Measurements from ENCODE around the gene EIF4G1. TPM values are rescaled to one million over a fixed set of nuclear protein-coding genes. Genes with fewer than 3 reads are reported as not detected.

The EIF4G1 gene
- total RNA-seq, 1 donor from 2014 or later, result 192 TPM

DNA sequence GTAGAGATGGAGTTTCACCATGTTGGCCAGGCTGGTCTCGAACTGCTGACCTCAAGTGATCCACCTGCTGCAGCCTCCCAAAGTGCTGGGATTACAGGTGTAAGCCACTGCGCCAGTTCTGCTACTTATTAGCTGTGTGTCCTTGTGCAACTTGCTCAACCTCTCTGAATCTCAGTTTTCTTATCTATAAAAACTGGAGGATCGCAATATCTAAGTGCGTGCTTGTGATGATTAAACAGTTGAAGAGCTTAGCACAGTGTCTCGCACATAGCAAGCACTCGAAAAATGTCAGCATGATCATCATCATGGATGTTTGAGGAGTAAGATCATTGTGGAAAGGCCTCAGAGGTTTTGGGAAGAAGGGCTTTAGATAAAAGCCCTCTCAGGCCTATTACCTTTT, 36.2 kb downstream of the EIF4G1 start:
- Histone ChIP-seq H3K4me3 (no peak overlapping the region), H3K27me3 (no peaks in the 10 kb centered on the region), H3K9me3 (no peaks in the 10 kb centered on the region), H3K27ac (no peak overlapping the region), H3K4me1 (no peaks in the 10 kb centered on the region), H3K36me3 (peaks cover 0 to 4% of the 10 kb centered on the region in 2 donors)
- intact Hi-C loops (cut with DNase I), result no loop called here
- DNase-seq (ENCODE audit: low spot score in 2 of 2), result no peak
- TF ChIP-seq, protein P1, sequence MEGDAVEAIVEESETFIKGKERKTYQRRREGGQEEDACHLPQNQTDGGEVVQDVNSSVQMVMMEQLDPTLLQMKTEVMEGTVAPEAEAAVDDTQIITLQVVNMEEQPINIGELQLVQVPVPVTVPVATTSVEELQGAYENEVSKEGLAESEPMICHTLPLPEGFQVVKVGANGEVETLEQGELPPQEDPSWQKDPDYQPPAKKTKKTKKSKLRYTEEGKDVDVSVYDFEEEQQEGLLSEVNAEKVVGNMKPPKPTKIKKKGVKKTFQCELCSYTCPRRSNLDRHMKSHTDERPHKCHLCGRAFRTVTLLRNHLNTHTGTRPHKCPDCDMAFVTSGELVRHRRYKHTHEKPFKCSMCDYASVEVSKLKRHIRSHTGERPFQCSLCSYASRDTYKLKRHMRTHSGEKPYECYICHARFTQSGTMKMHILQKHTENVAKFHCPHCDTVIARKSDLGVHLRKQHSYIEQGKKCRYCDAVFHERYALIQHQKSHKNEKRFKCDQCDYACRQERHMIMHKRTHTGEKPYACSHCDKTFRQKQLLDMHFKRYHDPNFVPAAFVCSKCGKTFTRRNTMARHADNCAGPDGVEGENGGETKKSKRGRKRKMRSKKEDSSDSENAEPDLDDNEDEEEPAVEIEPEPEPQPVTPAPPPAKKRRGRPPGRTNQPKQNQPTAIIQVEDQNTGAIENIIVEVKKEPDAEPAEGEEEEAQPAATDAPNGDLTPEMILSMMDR (IDR thresholded peaks at IDR 0.05), result no peak

DNA sequence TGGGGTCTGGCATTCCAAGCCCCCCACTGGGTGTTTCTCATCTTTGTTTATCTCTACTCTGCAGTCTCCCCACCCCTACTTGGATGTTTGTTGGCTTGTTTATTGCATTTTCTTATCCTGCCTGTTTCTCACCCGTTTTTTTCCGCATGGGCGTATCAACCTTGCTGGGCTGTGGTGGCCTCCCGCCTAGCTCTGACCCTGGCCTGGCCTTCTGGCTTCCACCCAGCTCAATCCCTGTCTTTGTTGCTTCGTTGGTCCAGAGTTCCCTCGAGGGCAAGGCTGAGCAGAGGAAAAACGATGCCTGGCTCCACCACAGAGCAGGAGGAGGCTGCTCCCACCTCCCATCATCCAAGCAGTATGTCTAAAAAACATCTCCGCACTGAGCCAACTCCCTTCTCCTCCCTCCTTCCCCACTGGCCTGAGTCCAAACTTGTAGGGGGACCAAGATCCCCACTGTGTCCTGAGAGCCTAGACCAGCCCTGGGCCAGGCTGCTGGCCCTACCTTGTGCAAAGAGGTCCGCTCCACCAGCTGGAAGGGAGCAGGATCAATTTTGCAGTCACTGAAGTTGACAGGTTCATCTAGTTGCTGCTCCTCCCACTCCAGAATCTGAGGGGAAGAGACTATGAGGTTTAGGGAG, 37.2 kb downstream of the EIF4G1 start:
- no peaks in the 10 kb centered on the region for H3K27me3 ChIP-seq
- no peak for DNase-seq (ENCODE audit: low spot score in 2 of 2)
- no peaks in the 10 kb centered on the region for H3K9me3 ChIP-seq
- intact Hi-C loops (cut with DNase I), result no loop called here
- TF ChIP-seq, protein P1 (IDR thresholded peaks at IDR 0.05), result no peak
- H3K4me1 ChIP-seq, result no peaks in the 10 kb centered on the region
- peaks cover under 1 to 4% of the 10 kb centered on the region in 2 donors for H3K36me3 ChIP-seq
- H3K4me3 ChIP-seq, result no peak overlapping the region
- no peak overlapping the region for H3K27ac ChIP-seq

DNA sequence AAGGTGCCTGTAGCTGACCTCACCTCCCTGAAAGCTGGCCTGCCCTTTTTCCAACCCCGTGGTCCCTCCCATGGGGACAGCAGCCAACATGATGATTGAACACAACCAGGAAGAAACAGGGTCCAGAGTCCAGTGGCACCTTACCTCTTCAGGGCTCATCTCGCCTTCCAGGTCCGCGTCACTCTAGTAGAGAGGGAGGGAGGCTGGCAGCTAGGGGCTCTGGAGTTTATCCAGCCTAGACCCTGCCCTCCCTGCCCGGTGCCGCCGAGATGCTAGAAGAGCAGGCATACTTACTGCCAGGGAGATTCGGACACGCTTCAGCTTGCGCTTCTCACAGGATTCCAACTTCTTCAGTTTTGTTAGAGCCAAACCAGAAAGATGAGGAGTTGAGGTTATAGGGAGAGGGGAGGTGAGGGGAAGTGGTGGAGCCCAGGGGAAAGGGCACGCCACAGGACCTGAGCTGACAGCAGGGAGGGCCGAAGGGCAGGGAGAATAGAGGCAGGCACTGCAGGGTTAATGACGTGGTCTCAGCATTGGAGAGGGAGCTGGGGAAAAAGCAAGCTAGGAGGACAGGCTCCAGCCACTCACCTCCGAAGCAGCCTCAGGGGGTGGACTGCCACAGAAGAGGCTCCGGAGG, 37.9 kb downstream of the EIF4G1 start:
- intact Hi-C loops (cut with DNase I), result no loop called here
- Histone ChIP-seq H3K4me1 (no peaks in the 10 kb centered on the region), H3K4me3 (no peak overlapping the region), H3K27ac (no peak overlapping the region), H3K36me3 (peaks cover 4 to 6% of the 10 kb centered on the region in 2 donors), H3K9me3 (no peaks in the 10 kb centered on the region), H3K27me3 (no peaks in the 10 kb centered on the region)
- TF ChIP-seq, protein P1 (IDR thresholded peaks at IDR 0.05), result no peak
- no peak for DNase-seq (ENCODE audit: low spot score in 2 of 2)

DNA sequence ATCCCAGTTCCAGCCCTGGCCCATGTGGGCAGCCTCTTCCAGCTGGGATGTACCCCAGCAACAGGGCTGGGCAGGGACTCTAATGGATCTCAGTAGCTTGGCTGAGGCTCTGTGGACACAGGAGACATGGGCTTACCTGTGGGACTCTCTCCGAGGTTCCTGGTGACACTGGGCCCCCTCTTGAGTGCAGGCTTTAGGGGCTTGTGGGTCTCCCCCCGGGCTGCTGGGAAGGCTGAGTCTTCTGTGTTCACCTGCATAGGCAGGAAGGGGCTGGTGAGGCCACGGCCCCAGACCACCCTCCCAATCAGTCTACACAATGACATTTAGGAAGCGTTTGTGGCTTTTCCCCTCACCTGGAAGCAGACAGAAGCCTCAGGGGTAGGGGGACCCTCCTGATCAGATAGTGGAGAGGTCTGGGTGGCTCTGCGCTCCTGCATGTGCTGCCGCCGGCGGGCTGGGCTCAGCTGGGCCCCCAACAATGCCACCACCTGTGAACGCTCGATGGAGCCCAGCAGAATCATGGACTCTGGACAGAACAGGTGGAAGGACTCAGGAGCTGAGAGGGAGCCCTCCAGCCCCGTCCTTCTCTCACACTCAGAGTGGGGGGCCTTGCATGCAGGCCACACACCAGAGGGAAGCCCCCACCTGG, 38.6 kb downstream of the EIF4G1 start:
- Histone ChIP-seq H3K27me3 (no peaks in the 10 kb centered on the region), H3K4me3 (no peak overlapping the region), H3K36me3 (peaks cover 4 to 10% of the 10 kb centered on the region in 2 donors), H3K27ac (no peak overlapping the region), H3K9me3 (no peaks in the 10 kb centered on the region), H3K4me1 (no peaks in the 10 kb centered on the region)
- TF ChIP-seq, protein P1 (IDR thresholded peaks at IDR 0.05), result no peak
- intact Hi-C loops (cut with DNase I), result no loop called here
- no peak for DNase-seq (ENCODE audit: low spot score in 2 of 2)

DNA sequence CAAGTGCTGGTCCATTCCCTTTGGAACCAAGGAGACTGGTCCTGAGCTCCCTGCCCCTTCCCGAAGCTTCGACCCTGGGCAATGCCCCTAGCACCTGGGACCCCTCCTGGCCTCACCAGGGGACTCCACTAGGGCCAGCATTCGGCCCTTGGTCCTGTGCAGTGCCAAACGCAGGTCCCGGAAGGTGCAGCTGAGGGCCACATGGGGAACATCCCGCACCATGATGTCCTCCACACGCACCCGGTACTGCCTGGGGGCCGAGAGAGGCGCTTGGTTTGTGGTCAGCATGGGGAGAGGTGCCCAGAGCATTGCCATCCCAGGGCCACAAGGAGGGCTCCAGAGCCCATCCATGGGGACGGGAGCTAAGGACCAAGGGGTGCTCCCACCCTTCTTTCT, 39.1 kb downstream of the EIF4G1 start:
- Histone ChIP-seq H3K27ac (no peak overlapping the region), H3K4me1 (no peaks in the 10 kb centered on the region), H3K9me3 (no peaks in the 10 kb centered on the region), H3K27me3 (no peaks in the 10 kb centered on the region), H3K36me3 (peaks cover 4 to 10% of the 10 kb centered on the region in 2 donors), H3K4me3 (no peak overlapping the region)
- no peak for DNase-seq (ENCODE audit: low spot score in 2 of 2)
- intact Hi-C loops (cut with DNase I), result no loop called here
- TF ChIP-seq, protein P1 (IDR thresholded peaks at IDR 0.05), result no peak
